ENCODE results near the gene BMPR1A.

BMPR1A gene

DNA sequence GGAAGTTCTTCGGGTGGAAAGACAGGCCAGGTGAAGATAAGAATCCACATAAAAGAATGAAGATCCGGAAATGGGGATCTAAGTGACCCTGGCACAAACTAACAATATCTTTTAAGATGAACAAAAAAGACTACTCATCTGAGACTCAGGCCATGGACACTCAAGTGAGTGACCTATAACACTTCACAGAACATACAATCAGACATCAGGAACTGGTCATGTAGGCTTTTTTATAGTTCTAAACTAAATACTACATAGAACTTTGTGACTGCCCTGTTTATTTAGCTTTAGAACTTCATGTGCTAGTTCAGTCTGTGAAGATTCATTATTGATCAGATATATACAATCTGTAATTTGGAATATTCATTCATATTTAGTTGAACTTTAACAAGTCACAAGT, 148.2 kb downstream of the BMPR1A start:
- in situ Hi-C loops (cut with MboI; ENCODE audit: low pct_unique_long_range_greater_than_20kb, low sequenced_read_pairs, unreplicated experiment): no loop called here
- TF ChIP-seq, protein P1, sequence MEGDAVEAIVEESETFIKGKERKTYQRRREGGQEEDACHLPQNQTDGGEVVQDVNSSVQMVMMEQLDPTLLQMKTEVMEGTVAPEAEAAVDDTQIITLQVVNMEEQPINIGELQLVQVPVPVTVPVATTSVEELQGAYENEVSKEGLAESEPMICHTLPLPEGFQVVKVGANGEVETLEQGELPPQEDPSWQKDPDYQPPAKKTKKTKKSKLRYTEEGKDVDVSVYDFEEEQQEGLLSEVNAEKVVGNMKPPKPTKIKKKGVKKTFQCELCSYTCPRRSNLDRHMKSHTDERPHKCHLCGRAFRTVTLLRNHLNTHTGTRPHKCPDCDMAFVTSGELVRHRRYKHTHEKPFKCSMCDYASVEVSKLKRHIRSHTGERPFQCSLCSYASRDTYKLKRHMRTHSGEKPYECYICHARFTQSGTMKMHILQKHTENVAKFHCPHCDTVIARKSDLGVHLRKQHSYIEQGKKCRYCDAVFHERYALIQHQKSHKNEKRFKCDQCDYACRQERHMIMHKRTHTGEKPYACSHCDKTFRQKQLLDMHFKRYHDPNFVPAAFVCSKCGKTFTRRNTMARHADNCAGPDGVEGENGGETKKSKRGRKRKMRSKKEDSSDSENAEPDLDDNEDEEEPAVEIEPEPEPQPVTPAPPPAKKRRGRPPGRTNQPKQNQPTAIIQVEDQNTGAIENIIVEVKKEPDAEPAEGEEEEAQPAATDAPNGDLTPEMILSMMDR (IDR thresholded peaks at IDR 0.05; ENCODE audit: extremely low read depth, insufficient read depth, missing control alignments): no peak
- DNase-seq (ENCODE audit: low spot score): no peak

DNA sequence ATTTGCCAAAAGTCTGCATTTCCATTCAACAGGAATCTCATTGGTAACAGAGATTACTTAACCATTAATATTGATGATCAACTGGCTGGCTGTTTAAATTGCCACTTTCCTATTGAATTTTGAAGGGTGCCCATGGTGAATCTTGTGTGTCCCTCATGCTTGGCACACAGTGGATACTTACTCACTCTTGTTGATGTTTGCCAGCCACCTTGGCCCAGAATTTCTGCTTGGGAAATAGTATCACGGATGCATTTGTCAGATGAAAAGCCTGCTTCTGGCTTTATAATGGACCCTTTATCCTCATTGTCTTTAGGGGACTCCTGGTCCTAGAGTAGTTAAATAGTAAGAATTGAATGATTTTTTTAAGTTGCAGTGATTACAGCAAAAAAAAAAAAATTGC, 149.0 kb downstream of the BMPR1A start:
- no peak for DNase-seq (ENCODE audit: low spot score)
- in situ Hi-C loops (cut with MboI; ENCODE audit: low pct_unique_long_range_greater_than_20kb, low sequenced_read_pairs, unreplicated experiment): no loop called here
- TF ChIP-seq, protein P1 (IDR thresholded peaks at IDR 0.05; ENCODE audit: extremely low read depth, insufficient read depth, missing control alignments): no peak

- TF ChIP-seq, protein P1 (IDR thresholded peaks at IDR 0.05; ENCODE audit: extremely low read depth, insufficient read depth, missing control alignments): no peak
- in situ Hi-C loops (cut with MboI; ENCODE audit: low pct_unique_long_range_greater_than_20kb, low sequenced_read_pairs, unreplicated experiment): no loop called here
- DNase-seq (ENCODE audit: low spot score): no peak
These were observed 158.3 kb downstream of the BMPR1A start for GRCh38 chr10:86914734-86915133.

- no peak for DNase-seq (ENCODE audit: low spot score)
- in situ Hi-C loops (cut with MboI; ENCODE audit: low pct_unique_long_range_greater_than_20kb, low sequenced_read_pairs, unreplicated experiment): no loop called here
- TF ChIP-seq, protein P1 (IDR thresholded peaks at IDR 0.05; ENCODE audit: extremely low read depth, insufficient read depth, missing control alignments): no peak
These were observed 161.6 kb downstream of the BMPR1A start for GRCh38 chr10:86918022-86918471.

DNA sequence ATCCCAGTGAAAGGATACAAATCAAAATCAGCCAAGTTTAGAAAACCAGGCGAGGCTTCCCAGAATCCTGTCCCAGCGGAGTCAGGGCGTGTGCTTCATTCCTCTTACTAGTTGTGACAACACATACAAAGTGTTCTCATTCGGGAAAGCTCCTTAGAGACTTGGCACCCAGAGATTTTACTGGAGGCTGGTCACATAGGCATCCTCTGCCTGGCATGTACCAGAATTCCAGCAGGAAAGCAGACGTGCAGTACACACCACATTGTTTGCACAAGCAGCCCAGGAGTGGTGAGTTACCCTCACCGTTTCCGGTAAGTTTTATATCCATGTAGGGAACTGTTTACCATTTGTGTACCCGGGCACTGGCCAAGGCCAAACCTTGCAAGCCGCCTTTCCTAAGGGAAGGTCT, 166.1 kb downstream of the BMPR1A start:
- TF ChIP-seq, protein P1 (IDR thresholded peaks at IDR 0.05; ENCODE audit: extremely low read depth, insufficient read depth, missing control alignments): no peak
- DNase-seq (ENCODE audit: low spot score): no peak
- in situ Hi-C loops (cut with MboI; ENCODE audit: low pct_unique_long_range_greater_than_20kb, low sequenced_read_pairs, unreplicated experiment): no loop called here

DNA sequence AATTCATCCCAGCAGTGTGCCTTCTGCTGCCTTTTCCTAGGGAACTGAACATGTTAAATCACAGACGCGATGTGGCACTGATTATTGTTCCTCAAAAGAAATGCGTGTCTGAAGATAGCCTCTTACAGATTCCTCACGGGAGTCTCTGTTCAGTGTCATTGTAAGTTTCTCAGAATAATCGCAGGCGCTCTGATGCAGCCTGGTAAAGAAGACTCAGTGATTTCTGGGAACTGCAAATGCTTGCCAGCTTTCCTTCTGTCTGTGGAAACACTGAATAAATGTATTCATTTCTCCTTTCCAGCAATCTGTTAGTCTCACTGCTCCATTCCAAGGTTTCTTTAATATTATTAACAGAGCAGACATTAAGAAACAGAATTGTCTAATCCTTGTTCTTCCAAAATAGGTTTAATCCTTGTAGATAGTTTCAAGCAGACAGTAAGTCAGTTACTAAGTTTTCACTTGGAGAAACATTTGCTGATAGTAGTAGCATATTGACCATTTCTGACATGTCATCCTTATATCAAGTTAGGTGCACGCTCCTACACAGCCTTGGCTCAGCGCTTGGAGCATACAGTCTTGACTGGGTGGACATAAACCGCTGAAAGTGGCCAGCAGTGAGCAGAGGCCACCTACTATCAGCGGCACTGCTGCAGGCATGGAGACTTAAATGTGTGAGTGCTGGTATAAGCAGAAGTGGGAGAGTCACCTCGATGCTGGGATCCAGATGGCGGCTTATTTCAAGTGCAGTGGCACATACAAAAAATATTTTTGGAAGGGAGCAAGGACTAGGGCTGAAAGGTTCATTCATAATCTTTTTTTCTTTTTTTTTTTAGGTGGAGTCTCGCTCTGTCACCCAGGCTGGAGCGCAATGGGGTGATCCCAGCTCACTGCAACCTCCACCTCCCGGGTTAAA, 173.3 kb downstream of the BMPR1A start:
- TF ChIP-seq, protein P1 (IDR thresholded peaks at IDR 0.05; ENCODE audit: extremely low read depth, insufficient read depth, missing control alignments): no peak
- in situ Hi-C loops (cut with MboI; ENCODE audit: low pct_unique_long_range_greater_than_20kb, low sequenced_read_pairs, unreplicated experiment): no loop called here
- no peak for DNase-seq (ENCODE audit: low spot score)

All from GM13977 (cell line).